ENCODE measurements around the gene BRD4.

DNA sequence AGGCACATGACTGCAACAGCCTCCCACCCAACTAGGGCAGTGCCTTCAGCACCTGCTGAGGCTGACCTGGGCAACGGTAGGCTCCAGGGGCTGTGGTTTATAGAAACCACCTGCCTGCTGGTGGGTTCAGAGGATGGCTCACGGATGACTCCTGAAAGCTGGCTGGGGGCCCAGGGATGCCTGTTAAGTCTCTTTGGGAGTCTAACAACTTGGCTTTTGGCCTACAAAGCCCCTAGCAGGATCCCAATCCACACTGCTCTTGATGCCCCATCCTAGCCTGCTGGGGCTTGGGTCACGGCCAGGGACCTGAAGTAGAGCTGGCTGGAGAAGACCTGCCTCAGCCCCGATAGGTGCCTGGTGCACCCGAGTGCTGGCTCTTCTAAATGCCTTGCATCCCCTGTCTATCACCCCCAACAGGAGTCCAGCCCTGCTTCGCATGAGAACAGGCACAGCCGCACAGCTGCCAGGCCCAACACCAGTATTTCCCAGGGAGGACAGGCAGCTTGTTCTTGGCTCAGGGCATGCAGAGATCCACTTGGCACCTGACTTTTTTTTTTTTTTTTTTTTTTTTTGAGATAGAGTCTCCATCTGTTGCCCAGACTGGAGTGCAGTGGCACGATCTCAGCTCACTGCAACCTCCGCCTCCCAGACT, 91.0 kb downstream of the BRD4 start:
- no peak for TF ChIP-seq POLR2AphosphoS5 (IDR thresholded peaks at IDR 0.05)
- TF ChIP-seq POLR2A (IDR thresholded peaks at IDR 0.05) = no peak

All from prostate gland (tissue), 1 donor.